Endothelial cell of umbilical vein (primary cell): ENCODE measurements around the gene PRDM12.

Source experiments
- EZH2 ChIP-seq: IDR thresholded peaks from 2 replicates; pipeline ENCODE4 v1.6.1; 2012; ENCODE audit warnings: borderline replicate concordance, low read depth, mild to moderate bottlenecking, moderate library complexity, low read length, inconsistent platforms; ENCODE audit not compliant: severe bottlenecking
- JUN ChIP-seq: IDR thresholded peaks from 2 replicates; pipeline ENCODE4 v1.6.1; 2011; ENCODE audit warnings: borderline replicate concordance, low read depth; ENCODE audit not compliant: insufficient read length, insufficient read depth
- TF ChIP-seq, protein P1 (sequence below), 2 donors: IDR thresholded peaks; 1 replicate in 1 of 2; 2 replicates in 1 of 2; pipeline ENCODE4 v1.5.1; 2011; ENCODE audit warnings: low read length in 2 of 2, mild to moderate bottlenecking in 2 of 2, moderate library complexity in 2 of 2, control low read depth in 1 of 2, inconsistent platforms in 1 of 2, low read depth in 1 of 2; ENCODE audit not compliant: insufficient read depth in 1 of 2; ENCODE audit errors: extremely low read depth in 1 of 2

DNA sequence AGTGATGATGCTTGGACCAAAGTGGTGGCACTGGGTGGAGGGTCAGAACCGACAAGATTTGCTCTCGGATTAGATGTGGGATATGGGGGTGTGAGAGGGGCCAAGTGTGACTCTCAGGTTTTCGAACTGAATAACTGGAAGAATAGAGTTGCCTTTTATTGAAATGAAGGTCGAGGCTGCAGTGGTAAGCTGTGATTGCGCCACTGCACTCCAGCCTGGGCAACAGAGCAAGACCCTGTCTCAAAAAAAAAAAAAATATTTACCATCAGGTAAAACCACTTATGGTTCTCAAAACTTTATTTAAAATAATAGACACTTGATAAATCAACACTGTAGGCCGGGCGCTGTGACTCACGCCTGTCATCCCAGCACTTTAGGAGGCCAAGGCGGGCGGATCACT, 56.4 kb downstream of the PRDM12 start:
- TF ChIP-seq, protein P1, sequence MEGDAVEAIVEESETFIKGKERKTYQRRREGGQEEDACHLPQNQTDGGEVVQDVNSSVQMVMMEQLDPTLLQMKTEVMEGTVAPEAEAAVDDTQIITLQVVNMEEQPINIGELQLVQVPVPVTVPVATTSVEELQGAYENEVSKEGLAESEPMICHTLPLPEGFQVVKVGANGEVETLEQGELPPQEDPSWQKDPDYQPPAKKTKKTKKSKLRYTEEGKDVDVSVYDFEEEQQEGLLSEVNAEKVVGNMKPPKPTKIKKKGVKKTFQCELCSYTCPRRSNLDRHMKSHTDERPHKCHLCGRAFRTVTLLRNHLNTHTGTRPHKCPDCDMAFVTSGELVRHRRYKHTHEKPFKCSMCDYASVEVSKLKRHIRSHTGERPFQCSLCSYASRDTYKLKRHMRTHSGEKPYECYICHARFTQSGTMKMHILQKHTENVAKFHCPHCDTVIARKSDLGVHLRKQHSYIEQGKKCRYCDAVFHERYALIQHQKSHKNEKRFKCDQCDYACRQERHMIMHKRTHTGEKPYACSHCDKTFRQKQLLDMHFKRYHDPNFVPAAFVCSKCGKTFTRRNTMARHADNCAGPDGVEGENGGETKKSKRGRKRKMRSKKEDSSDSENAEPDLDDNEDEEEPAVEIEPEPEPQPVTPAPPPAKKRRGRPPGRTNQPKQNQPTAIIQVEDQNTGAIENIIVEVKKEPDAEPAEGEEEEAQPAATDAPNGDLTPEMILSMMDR (IDR thresholded peaks at IDR 0.05; ENCODE audit: extremely low read depth in 1 of 2, insufficient read depth in 1 of 2, low read depth in 1 of 2, low read length in 2 of 2), result no peak
- TF ChIP-seq JUN (no peak), EZH2 (no peak)
